GM18909 (cell line): ENCODE measurements around the gene GLCE.

Experiments used
- ATAC-seq: cut with Tn5 transposase; IDR thresholded peaks from one replicate; pipeline ENCODE4 v1.9.1; 2021; ENCODE audit warnings: mild to moderate bottlenecking; ENCODE audit not compliant: unreplicated experiment, poor library complexity

GLCE gene

GRCh38 chr15:69160141-69160993 lies at the start of gene GLCE:
Gene GLCE, plus strand, starts transcription at chr15:69160635. Its CDS starts 95,172 bp downstream, at chr15:69255807.
- ATAC-seq: peak; percentile 94

- ATAC-seq: no peak
Measured at GRCh38 chr15:69114331-69114928, 46.0 kb upstream of the GLCE start.

GRCh38 chr15:69115031-69115430 lies 45.4 kb upstream of the GLCE start:
- ATAC-seq: no peak

GRCh38 chr15:69116391-69116790 lies 44.0 kb upstream of the GLCE start:
- no peak for ATAC-seq

GRCh38 chr15:69117431-69117871 lies 43.0 kb upstream of the GLCE start:
- no peak for ATAC-seq

- ATAC-seq: no peak
Measured at GRCh38 chr15:69118089-69118488, 42.3 kb upstream of the GLCE start.

- ATAC-seq: no peak
Measured at GRCh38 chr15:69119001-69119400, 41.4 kb upstream of the GLCE start.

- no peak for ATAC-seq
Measured at GRCh38 chr15:69119683-69120395, 40.6 kb upstream of the GLCE start.

GRCh38 chr15:69120732-69121131 lies 39.7 kb upstream of the GLCE start:
- no peak for ATAC-seq

GRCh38 chr15:69121198-69121828 lies 39.1 kb upstream of the GLCE start:
- no peak for ATAC-seq

GRCh38 chr15:69125236-69125635 lies 35.2 kb upstream of the GLCE start:
- ATAC-seq: no peak

- ATAC-seq: no peak
Measured at GRCh38 chr15:69126054-69126469, 34.4 kb upstream of the GLCE start.

- no peak for ATAC-seq
Measured at GRCh38 chr15:69127306-69127705, 33.1 kb upstream of the GLCE start.

GRCh38 chr15:69128667-69129311 lies 31.6 kb upstream of the GLCE start:
- ATAC-seq: no peak

- ATAC-seq: no peak
Measured at GRCh38 chr15:69131362-69132220, 28.8 kb upstream of the GLCE start.

- ATAC-seq: no peak
Measured at GRCh38 chr15:69132430-69132829, 28.0 kb upstream of the GLCE start.

GRCh38 chr15:69132977-69133861 lies 27.2 kb upstream of the GLCE start:
- no peak for ATAC-seq

- ATAC-seq: no peak
Measured at GRCh38 chr15:69133862-69134519, 26.4 kb upstream of the GLCE start.
